ENCODE measurements around the gene DDAH2.

Gene DDAH2

GRCh38 chr6:31687860-31688693 is 41.0 kb downstream of the DDAH2 start:
- H3K79me2 ChIP-seq, result no peaks in the 10 kb centered on the region
- H3K9ac ChIP-seq, result no peak overlapping the region
- no peaks in the 10 kb centered on the region for H3K27me3 ChIP-seq (ENCODE audit: control insufficient read depth, insufficient read depth, low read length)
- H3K9me3 ChIP-seq (ENCODE audit: control insufficient read depth, low read length), result no peaks in the 10 kb centered on the region
- no peak overlapping the region for H3K4me3 ChIP-seq (ENCODE audit: low read depth, low read length)
- no peaks in the 10 kb centered on the region for H3K4me1 ChIP-seq
- no peak overlapping the region for H3K27ac ChIP-seq
- H3K36me3 ChIP-seq (ENCODE audit: control insufficient read depth, insufficient read depth, low read length), result no peaks in the 10 kb centered on the region
- H2AFZ ChIP-seq, result no peak overlapping the region
- TF ChIP-seq, protein P1, sequence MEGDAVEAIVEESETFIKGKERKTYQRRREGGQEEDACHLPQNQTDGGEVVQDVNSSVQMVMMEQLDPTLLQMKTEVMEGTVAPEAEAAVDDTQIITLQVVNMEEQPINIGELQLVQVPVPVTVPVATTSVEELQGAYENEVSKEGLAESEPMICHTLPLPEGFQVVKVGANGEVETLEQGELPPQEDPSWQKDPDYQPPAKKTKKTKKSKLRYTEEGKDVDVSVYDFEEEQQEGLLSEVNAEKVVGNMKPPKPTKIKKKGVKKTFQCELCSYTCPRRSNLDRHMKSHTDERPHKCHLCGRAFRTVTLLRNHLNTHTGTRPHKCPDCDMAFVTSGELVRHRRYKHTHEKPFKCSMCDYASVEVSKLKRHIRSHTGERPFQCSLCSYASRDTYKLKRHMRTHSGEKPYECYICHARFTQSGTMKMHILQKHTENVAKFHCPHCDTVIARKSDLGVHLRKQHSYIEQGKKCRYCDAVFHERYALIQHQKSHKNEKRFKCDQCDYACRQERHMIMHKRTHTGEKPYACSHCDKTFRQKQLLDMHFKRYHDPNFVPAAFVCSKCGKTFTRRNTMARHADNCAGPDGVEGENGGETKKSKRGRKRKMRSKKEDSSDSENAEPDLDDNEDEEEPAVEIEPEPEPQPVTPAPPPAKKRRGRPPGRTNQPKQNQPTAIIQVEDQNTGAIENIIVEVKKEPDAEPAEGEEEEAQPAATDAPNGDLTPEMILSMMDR (IDR thresholded peaks at IDR 0.05), result no peak
- H3K4me2 ChIP-seq (ENCODE audit: low read length), result no peak overlapping the region

- H3K9ac ChIP-seq, result no peak overlapping the region
Observed at GRCh38 chr6:31687321-31687720, 41.8 kb downstream of the DDAH2 start.

DNA sequence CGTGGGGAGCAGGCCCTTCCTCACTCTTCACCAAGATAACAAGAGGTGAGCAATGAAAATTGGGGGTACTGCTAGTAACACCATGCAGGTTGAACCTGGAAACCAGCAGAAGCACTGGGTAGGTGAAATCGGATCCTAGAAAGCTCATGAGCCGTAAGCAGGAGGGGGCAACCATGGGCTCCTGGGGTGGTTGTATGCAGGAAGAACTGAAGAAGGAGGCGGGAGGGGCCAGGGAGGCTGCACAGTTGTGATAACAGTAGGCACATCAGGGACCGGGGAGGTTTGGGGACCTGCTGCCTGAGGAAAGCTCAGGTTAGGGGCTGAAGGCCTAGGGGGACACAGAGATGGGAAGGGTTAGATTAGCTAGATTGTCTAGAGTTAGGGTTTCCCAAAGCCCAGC is 42.6 kb downstream of the DDAH2 start:
- Histone ChIP-seq H3K4me2 (ENCODE audit: low read length) (no peak overlapping the region), H3K4me1 (no peaks in the 10 kb centered on the region), H3K36me3 (ENCODE audit: control insufficient read depth, insufficient read depth, low read length) (no peaks in the 10 kb centered on the region), H3K4me3 (ENCODE audit: low read depth, low read length) (no peak overlapping the region), H3K79me2 (no peaks in the 10 kb centered on the region), H3K27ac (no peak overlapping the region), H3K9me3 (ENCODE audit: control insufficient read depth, low read length) (no peaks in the 10 kb centered on the region), H2AFZ (no peak overlapping the region), H3K27me3 (ENCODE audit: control insufficient read depth, insufficient read depth, low read length) (no peaks in the 10 kb centered on the region), H3K9ac (no peak overlapping the region)
- TF ChIP-seq, protein P1 (IDR thresholded peaks at IDR 0.05), result no peak

More at GRCh38 chr6:31687321-31687720, 41.8 kb downstream of the DDAH2 start:
- Histone ChIP-seq H3K4me2 (ENCODE audit: low read length) (no peak overlapping the region), H3K4me3 (ENCODE audit: low read depth, low read length) (no peak overlapping the region), H3K36me3 (ENCODE audit: control insufficient read depth, insufficient read depth, low read length) (no peaks in the 10 kb centered on the region), H3K27me3 (ENCODE audit: control insufficient read depth, insufficient read depth, low read length) (no peaks in the 10 kb centered on the region), H3K4me1 (no peaks in the 10 kb centered on the region), H2AFZ (no peak overlapping the region), H3K9me3 (ENCODE audit: control insufficient read depth, low read length) (no peaks in the 10 kb centered on the region), H3K27ac (no peak overlapping the region), H3K79me2 (no peaks in the 10 kb centered on the region)
- TF ChIP-seq, protein P1 (IDR thresholded peaks at IDR 0.05), result no peak

- H3K9ac ChIP-seq, result no peak overlapping the region
- no peaks in the 10 kb centered on the region for H3K79me2 ChIP-seq
- H3K27me3 ChIP-seq (ENCODE audit: control insufficient read depth, insufficient read depth, low read length), result no peaks in the 10 kb centered on the region
- peaks cover 9% of the 10 kb centered on the region for H3K4me1 ChIP-seq
- H3K4me3 ChIP-seq (ENCODE audit: low read depth, low read length), result peak overlapping the region; percentile 60
- no peaks in the 10 kb centered on the region for H3K36me3 ChIP-seq (ENCODE audit: control insufficient read depth, insufficient read depth, low read length)
- peak overlapping the region; percentile 82 for H2AFZ ChIP-seq
- peak overlapping the region; percentile 47 for H3K4me2 ChIP-seq (ENCODE audit: low read length)
- TF ChIP-seq, protein P1 (IDR thresholded peaks at IDR 0.05), result no peak
- H3K27ac ChIP-seq, result peak overlapping the region; percentile 66
- H3K9me3 ChIP-seq (ENCODE audit: control insufficient read depth, low read length), result no peaks in the 10 kb centered on the region
Observed at GRCh38 chr6:31683591-31683990, 45.5 kb downstream of the DDAH2 start.
